ENCODE data around the gene STK26.

Gene STK26

GRCh38 chrX:132101206-132101605, 78.1 kb downstream of the STK26 start:
- DNase-seq, result no peak

GRCh38 chrX:132101799-132102198, 78.7 kb downstream of the STK26 start:
- DNase-seq, result no peak

GRCh38 chrX:132107291-132107690, 84.2 kb downstream of the STK26 start:
- DNase-seq, result no peak

GRCh38 chrX:132114607-132115006, 91.5 kb downstream of the STK26 start:
- no peak for DNase-seq

- no peak for DNase-seq
Observed at GRCh38 chrX:132115792-132116191, 92.7 kb downstream of the STK26 start.

- no peak for DNase-seq
Observed at GRCh38 chrX:132118358-132118757, 95.3 kb downstream of the STK26 start.

GRCh38 chrX:132119283-132119682, 96.2 kb downstream of the STK26 start:
- DNase-seq, result no peak

GRCh38 chrX:132119821-132120515, 96.9 kb downstream of the STK26 start:
- no peak for DNase-seq

- DNase-seq, result no peak
Observed at GRCh38 chrX:132120913-132121312, 97.8 kb downstream of the STK26 start.

All from left hindlimb (tissue), 1 donor.